Mesangial cell (primary cell): ENCODE results near the gene MGAT4D. TPM values are rescaled to one million over a fixed set of nuclear protein-coding genes. Genes with fewer than 3 reads are reported as not detected.

Experiments
- total RNA-seq: library from RNA; depleted of rRNA; stranded (reverse); fragments of >200 nt; gene quantifications from 2 replicates; pipeline ENCODE4 v1.2.3, GENCODE V29; 2015

The MGAT4D gene
- total RNA-seq: not detected in 2 replicates

DNA sequence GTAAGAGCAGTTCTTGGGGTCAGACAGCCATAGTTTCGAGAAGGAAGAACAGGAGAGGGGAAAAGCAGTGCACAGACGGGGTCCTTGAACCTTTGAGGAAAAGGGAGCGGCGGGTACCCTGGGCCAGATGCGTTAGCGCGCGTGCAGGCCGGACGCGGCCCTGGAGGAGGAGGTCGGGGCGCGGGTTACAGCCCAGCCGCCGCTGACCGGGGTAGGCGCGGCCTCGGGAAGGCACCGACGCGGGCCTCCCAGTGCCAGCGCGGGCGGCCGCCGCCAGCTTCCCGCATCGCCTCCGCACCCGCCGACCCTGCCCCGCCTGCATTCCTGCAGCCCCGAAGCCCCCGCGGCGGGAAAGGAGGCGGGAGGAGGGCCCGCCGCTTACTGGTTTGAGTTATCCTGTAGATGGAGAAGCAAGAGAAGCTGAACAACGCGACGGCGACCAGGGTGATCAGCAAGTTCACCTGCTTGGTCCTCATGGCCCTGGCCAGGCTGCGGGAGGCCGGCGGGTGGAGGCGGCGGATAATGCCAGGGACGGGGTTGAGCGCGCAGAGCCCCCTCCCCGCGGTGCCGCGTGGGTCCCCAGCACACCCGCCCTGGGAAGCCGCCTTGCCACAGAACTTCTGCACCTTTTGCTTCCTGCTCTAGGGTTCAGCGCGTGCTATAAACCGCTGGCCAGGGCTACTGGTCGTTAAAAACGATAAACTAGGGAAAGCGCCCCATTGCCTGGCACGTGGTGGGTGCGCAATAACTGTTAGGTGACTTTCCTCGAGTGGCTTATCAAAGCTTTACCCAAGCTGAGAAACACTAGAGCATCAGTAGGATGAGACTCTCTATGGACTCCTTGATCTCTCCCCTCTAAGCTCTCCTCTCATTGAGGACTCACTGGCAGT, at the start of gene MGAT4D:
Gene MGAT4D (minus strand): TSS at position 547 of the 890 bp plus-strand sequence. CDS start 71 bp downstream, at position 476.

DNA sequence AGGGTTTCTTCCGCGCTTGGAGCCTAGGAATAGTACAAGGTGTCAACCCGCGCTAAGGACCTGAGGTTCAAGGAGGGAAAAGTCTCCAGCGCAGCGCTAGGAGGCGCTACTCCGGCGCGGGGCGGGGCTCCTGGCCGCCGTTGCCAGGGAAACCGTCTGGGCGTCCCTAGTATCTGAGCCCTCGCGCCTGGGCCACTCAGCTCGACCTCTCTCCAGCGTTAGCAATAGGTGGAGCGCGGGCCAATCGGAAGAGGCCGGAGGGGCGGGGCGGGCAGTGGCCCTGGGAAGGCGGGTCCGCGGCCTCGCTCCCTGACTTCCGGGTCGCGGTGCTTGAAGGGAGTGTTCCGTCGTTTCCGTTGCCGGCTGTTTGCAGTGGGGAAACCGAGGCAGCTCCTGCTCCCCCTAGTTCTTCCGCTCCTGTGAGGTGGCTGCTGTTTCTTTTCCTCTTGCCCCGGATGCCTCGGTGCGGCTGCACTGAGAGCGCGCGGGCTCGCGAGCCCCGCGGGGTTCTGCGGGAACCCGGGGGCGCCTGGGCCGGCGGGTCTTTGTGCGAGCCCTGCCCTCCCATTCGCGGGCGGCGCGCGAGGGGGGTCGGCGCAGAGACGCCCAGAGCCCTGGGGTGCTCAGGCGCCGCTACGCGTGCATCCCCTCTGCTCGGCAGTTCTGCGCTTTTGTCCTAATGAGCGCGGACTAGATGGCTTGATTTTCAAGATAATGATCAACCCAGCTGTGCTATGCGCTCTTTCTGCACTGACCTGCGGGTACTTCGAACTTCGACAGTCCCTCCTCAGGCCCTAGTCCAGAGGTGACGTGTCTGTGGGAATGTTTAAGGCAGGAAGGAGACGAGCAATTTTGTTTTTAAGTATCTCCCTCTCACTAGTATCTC, 26.0 kb upstream of the MGAT4D start, which contains the start of gene ELMOD2:
Gene ELMOD2 (plus strand): TSS at position 312 of the 886 bp plus-strand sequence. CDS start 1,261 bp downstream, outside the sequence.

DNA sequence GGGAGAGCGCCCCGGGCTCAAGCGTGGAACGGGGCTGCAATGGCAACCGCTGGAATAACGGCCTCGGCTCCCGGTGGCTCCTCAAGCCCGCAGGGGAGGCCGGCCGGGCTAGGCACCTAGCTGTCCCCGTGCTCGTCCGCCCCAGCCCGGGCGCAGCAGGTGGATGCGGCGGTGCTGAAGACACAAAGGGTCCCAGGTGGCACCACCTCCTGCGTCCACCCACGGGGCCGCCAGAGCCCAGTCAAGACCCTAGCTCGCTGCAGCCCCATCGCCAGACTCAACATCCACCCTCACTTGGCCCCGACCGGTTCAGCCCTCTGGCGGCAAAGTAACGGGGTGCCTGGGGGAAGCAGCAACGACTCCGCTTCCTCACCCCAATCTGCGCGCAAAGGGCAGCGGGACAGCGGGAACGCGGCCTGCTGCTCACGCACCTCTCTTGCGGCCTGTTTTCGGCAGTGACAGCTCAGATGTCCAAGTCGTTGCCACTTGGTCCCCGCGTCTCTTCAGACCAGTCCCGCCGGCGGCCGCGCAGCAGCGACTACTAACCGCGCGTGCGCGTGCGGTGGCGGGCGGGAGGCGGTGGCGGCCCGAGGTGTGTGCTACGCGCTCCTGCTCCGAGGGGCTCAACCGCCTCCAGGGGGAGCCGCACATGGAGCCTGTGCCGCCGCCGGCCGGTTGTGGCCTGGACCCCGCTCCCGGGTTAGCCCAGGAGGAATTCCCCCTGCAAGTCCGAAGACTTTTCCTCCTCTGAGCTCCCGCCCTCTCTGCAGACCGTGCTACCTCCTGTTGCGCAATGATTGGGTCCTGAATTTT, 70.8 kb downstream of the MGAT4D start, which contains the start of gene CLGN:
Gene CLGN (minus strand): TSS at position 543 of the 813 bp plus-strand sequence. CDS start 14,570 bp downstream, outside the sequence.

Other genes with a start within 250 kb of the MGAT4D start
- 15.8 and 23.1 TPM in 2 replicates for gene SCOC, start 124.6 kb downstream of the MGAT4D start, total RNA-seq
- 2.2 and 3.4 TPM in 2 replicates for gene CLGN, start 70.6 kb downstream of the MGAT4D start, total RNA-seq
- 13.0 and 16.9 TPM in 2 replicates for gene ELMOD2, start 25.9 kb upstream of the MGAT4D start, total RNA-seq
- not detected in 2 replicates for gene UCP1, start 70.7 kb upstream of the MGAT4D start, total RNA-seq